ENCODE measurements around the gene EML4. TPM values are rescaled to one million over a fixed set of nuclear protein-coding genes. Genes with fewer than 3 reads are reported as not detected.

EML4 gene
- total RNA-seq, 1 experiment from 2014 or later = 68.2 TPM

- Mint-ChIP-seq H3K27me3 (ENCODE audit: unreplicated experiment) (no peaks in the 10 kb centered on the region), H3K4me3 (ENCODE audit: low read depth, unreplicated experiment) (no peak overlapping the region), H3K4me1 (ENCODE audit: low read depth, unreplicated experiment) (peaks cover 9% of the 10 kb centered on the region), H3K36me3 (ENCODE audit: insufficient read depth, unreplicated experiment) (peaks cover 25% of the 10 kb centered on the region), H3K27ac (ENCODE audit: unreplicated experiment) (no peak overlapping the region), H3K9me3 (ENCODE audit: low read depth, unreplicated experiment) (no peaks in the 10 kb centered on the region)
- no peak for DNase-seq
- no TSS peak for BruUV-seq (replicated peaks)
- intact Hi-C loops (cut with micrococcal nuclease; ENCODE audit: unreplicated experiment) = loop anchor here (10.0 kb wide), 2 partner anchors 130 to 300 kb away; partner anchors contain the start of gene KCNG3
- CTCF ChIA-PET = no interaction called here
- no peak for TF ChIP-seq CTCF (IDR thresholded peaks at IDR 0.05; ENCODE audit: unreplicated experiment)
These were observed 195.5 kb downstream of the EML4 start for GRCh38 chr2:42364658-42365057.

GRCh38 chr2:42366411-42366810, 197.3 kb downstream of the EML4 start:
- TF ChIP-seq CTCF (IDR thresholded peaks at IDR 0.05; ENCODE audit: unreplicated experiment) = no peak
- H3K4me1 Mint-ChIP-seq (ENCODE audit: low read depth, unreplicated experiment) = peaks cover 9% of the 10 kb centered on the region
- CTCF ChIA-PET = no interaction called here
- BruUV-seq (replicated peaks) = no TSS peak
- peaks cover 7% of the 10 kb centered on the region for H3K36me3 Mint-ChIP-seq (ENCODE audit: insufficient read depth, unreplicated experiment)
- no peaks in the 10 kb centered on the region for H3K27me3 Mint-ChIP-seq (ENCODE audit: unreplicated experiment)
- no peaks in the 10 kb centered on the region for H3K9me3 Mint-ChIP-seq (ENCODE audit: low read depth, unreplicated experiment)
- no peak overlapping the region for H3K27ac Mint-ChIP-seq (ENCODE audit: unreplicated experiment)
- no peak for DNase-seq
- intact Hi-C loops (cut with micrococcal nuclease; ENCODE audit: unreplicated experiment) = loop anchor here (10.0 kb wide), 2 partner anchors 128 to 298 kb away; partner anchors contain the start of gene KCNG3
- no peak overlapping the region for H3K4me3 Mint-ChIP-seq (ENCODE audit: low read depth, unreplicated experiment)

GRCh38 chr2:42367835-42368234, 198.7 kb downstream of the EML4 start:
- no peak overlapping the region for H3K4me3 Mint-ChIP-seq (ENCODE audit: low read depth, unreplicated experiment)
- no peaks in the 10 kb centered on the region for H3K36me3 Mint-ChIP-seq (ENCODE audit: insufficient read depth, unreplicated experiment)
- CTCF ChIA-PET = no interaction called here
- no peaks in the 10 kb centered on the region for H3K9me3 Mint-ChIP-seq (ENCODE audit: low read depth, unreplicated experiment)
- no peak for DNase-seq
- BruUV-seq (replicated peaks) = no TSS peak
- no peaks in the 10 kb centered on the region for H3K27me3 Mint-ChIP-seq (ENCODE audit: unreplicated experiment)
- H3K27ac Mint-ChIP-seq (ENCODE audit: unreplicated experiment) = no peak overlapping the region
- no peak for TF ChIP-seq CTCF (IDR thresholded peaks at IDR 0.05; ENCODE audit: unreplicated experiment)
- H3K4me1 Mint-ChIP-seq (ENCODE audit: low read depth, unreplicated experiment) = peaks cover 9% of the 10 kb centered on the region
- intact Hi-C loops (cut with micrococcal nuclease; ENCODE audit: unreplicated experiment) = loop anchor here (10.0 kb wide), 2 partner anchors 127 to 297 kb away; partner anchors contain the start of gene KCNG3

GRCh38 chr2:42368817-42369531, 199.8 kb downstream of the EML4 start:
- no peak for TF ChIP-seq CTCF (IDR thresholded peaks at IDR 0.05; ENCODE audit: unreplicated experiment)
- H3K4me3 Mint-ChIP-seq (ENCODE audit: low read depth, unreplicated experiment) = no peak overlapping the region
- intact Hi-C loops (cut with micrococcal nuclease; ENCODE audit: unreplicated experiment) = loop anchor here (10.0 kb wide), 2 partner anchors 126 to 296 kb away; partner anchors contain the start of gene KCNG3
- no TSS peak for BruUV-seq (replicated peaks)
- H3K9me3 Mint-ChIP-seq (ENCODE audit: low read depth, unreplicated experiment) = no peaks in the 10 kb centered on the region
- DNase-seq = no peak
- H3K27ac Mint-ChIP-seq (ENCODE audit: unreplicated experiment) = no peak overlapping the region
- no peaks in the 10 kb centered on the region for H3K27me3 Mint-ChIP-seq (ENCODE audit: unreplicated experiment)
- H3K36me3 Mint-ChIP-seq (ENCODE audit: insufficient read depth, unreplicated experiment) = no peaks in the 10 kb centered on the region
- peaks cover 9% of the 10 kb centered on the region for H3K4me1 Mint-ChIP-seq (ENCODE audit: low read depth, unreplicated experiment)
- CTCF ChIA-PET = no interaction called here

Measured in Calu3 (cell line).